ENCODE measurements around the gene POFUT1.

The POFUT1 gene

GRCh38 chr20:32203356-32204204 is 4.1 kb upstream of the POFUT1 start:
- TF ChIP-seq CTCF (conservative IDR thresholded peaks at IDR 0.05; ENCODE audit: low read depth, low read length): no peak
- no peak for DNase-seq (ENCODE audit: low read depth)
- H3K4me3 ChIP-seq (ENCODE audit: low read length): no peak overlapping the region

- no peak for TF ChIP-seq CTCF (conservative IDR thresholded peaks at IDR 0.05; ENCODE audit: low read depth, low read length)
- no peak for DNase-seq (ENCODE audit: low read depth)
- H3K4me3 ChIP-seq (ENCODE audit: low read length): no peak overlapping the region
Observed at GRCh38 chr20:32204205-32205109, 3.2 kb upstream of the POFUT1 start.

GRCh38 chr20:32205110-32205842 is 2.4 kb upstream of the POFUT1 start:
- TF ChIP-seq CTCF (conservative IDR thresholded peaks at IDR 0.05; ENCODE audit: low read depth, low read length): no peak
- H3K4me3 ChIP-seq (ENCODE audit: low read length): peak overlapping the region; percentile 99
- DNase-seq (ENCODE audit: low read depth): no peak

- H3K4me3 ChIP-seq (ENCODE audit: low read length): peak overlapping the region; percentile 99
- TF ChIP-seq CTCF (conservative IDR thresholded peaks at IDR 0.05; ENCODE audit: low read depth, low read length): no peak
- no peak for DNase-seq (ENCODE audit: low read depth)
Observed at GRCh38 chr20:32205843-32206759, 1.6 kb upstream of the POFUT1 start.

- TF ChIP-seq CTCF (conservative IDR thresholded peaks at IDR 0.05; ENCODE audit: low read depth, low read length): no peak
- H3K4me3 ChIP-seq (ENCODE audit: low read length): peak overlapping the region; percentile 99
- no peak for DNase-seq (ENCODE audit: low read depth)
Observed at GRCh38 chr20:32206760-32207625, 687 bp upstream of the POFUT1 start.
